HepG2 (cell line): ENCODE measurements around the gene ZNF627. TPM values are rescaled to one million over a fixed set of nuclear protein-coding genes. Genes with fewer than 3 reads are reported as not detected.

Experiments used
- ARID2 ChIP-seq: sonication (generic); formaldehyde crosslinking; IDR thresholded peaks from 2 replicates; pipeline ENCODE4 v1.8.1; 2022; ENCODE audit warnings: mild to moderate bottlenecking, missing genetic modification reagents, borderline replicate concordance
- CCAR2 ChIP-seq: fragments of 200-400 bp; formaldehyde crosslinking; optimal IDR thresholded peaks from 2 replicates; pipeline ENCODE3; 2018; ENCODE audit warnings: low read depth, mild to moderate bottlenecking, low read length, moderate library complexity
- EHMT2 ChIP-seq: fragments of 200-600 bp; sonication (generic); IDR thresholded peaks from 2 replicates; pipeline ENCODE4 v1.7.0; 2017; ENCODE audit warnings: antibody characterized with exemption, low read depth, low read length, borderline replicate concordance
- ELF3 ChIP-seq: IDR thresholded peaks from 2 replicates; pipeline ENCODE4 v1.6.1; 2016; ENCODE audit warnings: missing genetic modification reagents, missing compliant biosample characterization
- HIVEP1 ChIP-seq: sonication (generic); formaldehyde crosslinking; IDR thresholded peaks from 2 replicates; pipeline ENCODE4 v1.4.0; 2020; ENCODE audit warnings: mild to moderate bottlenecking, missing genetic modification reagents
- IKZF4 ChIP-seq: sonication (generic); formaldehyde crosslinking; IDR thresholded peaks from 2 replicates; pipeline ENCODE4 v1.5.1; 2020; ENCODE audit warnings: borderline replicate concordance, mild to moderate bottlenecking, low read depth, missing genetic modification reagents; ENCODE audit errors: not compliant biosample characterization
- JUND ChIP-seq: sonication (generic); formaldehyde crosslinking; IDR thresholded peaks from 2 replicates; pipeline ENCODE4 v1.8.0; 2022; ENCODE audit warnings: mild to moderate bottlenecking, missing genetic modification reagents
- KDM5A ChIP-seq: fragments of 200-600 bp; sonication (generic); IDR thresholded peaks from 2 replicates; pipeline ENCODE4 v1.7.0; 2018; ENCODE audit warnings: antibody characterized with exemption, mild to moderate bottlenecking, low read length, borderline replicate concordance
- PCBP2 ChIP-seq: fragments of 200-400 bp; formaldehyde crosslinking; optimal IDR thresholded peaks from 2 replicates; pipeline ENCODE3; 2018; ENCODE audit warnings: low read length, low read depth; ENCODE audit not compliant: poor library complexity, severe bottlenecking
- RAD21 ChIP-seq: fragments of 450-650 bp; formaldehyde crosslinking; IDR thresholded peaks from 2 replicates; pipeline ENCODE4 v1.5.0; 2020; ENCODE audit warnings: mild to moderate bottlenecking
- REPIN1 ChIP-seq: sonication (generic); formaldehyde crosslinking; IDR thresholded peaks from 2 replicates; pipeline ENCODE4 v1.8.0; 2022; ENCODE audit warnings: missing genetic modification reagents, low read depth, mild to moderate bottlenecking, borderline replicate concordance
- THAP11 ChIP-seq: IDR thresholded peaks from 2 replicates; pipeline ENCODE4 v1.6.1; 2016; ENCODE audit warnings: missing biosample characterization, missing genetic modification reagents
- XRCC5 ChIP-seq: fragments of 200-400 bp; formaldehyde crosslinking; optimal IDR thresholded peaks from 2 replicates; pipeline ENCODE3; 2017; ENCODE audit warnings: mild to moderate bottlenecking, low read length
- ZFX ChIP-seq: sonication (generic); formaldehyde crosslinking; IDR thresholded peaks from 2 replicates; pipeline ENCODE4 v1.4.0; 2020; ENCODE audit warnings: mild to moderate bottlenecking, low read depth, missing genetic modification reagents, moderate library complexity
- ZMYM3 ChIP-seq: sonication (generic); formaldehyde crosslinking; IDR thresholded peaks from 2 replicates; pipeline ENCODE4 v1.5.1; 2020; ENCODE audit warnings: mild to moderate bottlenecking, missing genetic modification reagents
- ZNF331 ChIP-seq: sonication (generic); formaldehyde crosslinking; IDR thresholded peaks from 2 replicates; pipeline ENCODE4 v1.4.0; 2020; ENCODE audit warnings: missing genetic modification reagents
- ZNF44 ChIP-seq: sonication (generic); formaldehyde crosslinking; IDR thresholded peaks from 2 replicates; pipeline ENCODE4 v1.5.1; 2020; ENCODE audit warnings: mild to moderate bottlenecking, missing genetic modification reagents
- ZNF543 ChIP-seq: sonication (generic); formaldehyde crosslinking; IDR thresholded peaks from 2 replicates; pipeline ENCODE4 v1.4.0; 2020; ENCODE audit warnings: mild to moderate bottlenecking, missing genetic modification reagents
- ZNF558 ChIP-seq: sonication (generic); formaldehyde crosslinking; IDR thresholded peaks from 2 replicates; pipeline ENCODE4 v1.9.0; 2022; ENCODE audit warnings: mild to moderate bottlenecking, missing genetic modification reagents, borderline replicate concordance
- ZNF772 ChIP-seq: sonication (generic); formaldehyde crosslinking; IDR thresholded peaks from 2 replicates; pipeline ENCODE4 v1.5.0; 2020; ENCODE audit warnings: mild to moderate bottlenecking, missing genetic modification reagents
- ZNF883 ChIP-seq: sonication (generic); formaldehyde crosslinking; IDR thresholded peaks from 2 replicates; pipeline ENCODE4 v1.5.1; 2020; ENCODE audit warnings: mild to moderate bottlenecking, missing genetic modification reagents; ENCODE audit errors: not compliant biosample characterization
- polyA plus RNA-seq, 8 experiments: library from polyadenylated mRNA; depleted of rRNA in 3 of 8; stranded (reverse) in 7 of 8; unstranded in 1 of 8; fragments of >200 nt; fragmentation: Illumina TruSeq in 4 of 8; extraction: Trizol in 4 of 8; gene quantifications; 2 replicates each; pipeline versions ENCODE4 v1.2.1 to v1.2.3, GENCODE V29; 2011 to 2016; ENCODE audit warnings: low read depth in 4 of 8, missing spikeins in 1 of 8, mixed read lengths in 1 of 8; ENCODE audit not compliant: insufficient read depth in 1 of 8
- total RNA-seq, 5 experiments: library from RNA; depleted of rRNA; stranded (reverse); fragments of >200 nt; fragmentation: Illumina TruSeq; extraction: Trizol; gene quantifications; 2 replicates each; pipeline ENCODE4 v1.2.3, GENCODE V29; 2016; ENCODE audit warnings: low read depth in 1 of 5
- TF ChIP-seq, protein P1 (sequence below): sonication (generic); formaldehyde crosslinking; IDR thresholded peaks from 2 replicates; pipeline ENCODE4 v1.5.0; 2020; ENCODE audit warnings: mild to moderate bottlenecking, missing genetic modification reagents, borderline replicate concordance
- TF ChIP-seq, protein P2 (sequence below): sonication (generic); formaldehyde crosslinking; IDR thresholded peaks from 2 replicates; pipeline ENCODE4 v1.8.1; 2023; ENCODE audit warnings: mild to moderate bottlenecking, missing genetic modification reagents
- TF ChIP-seq, protein P3 (sequence below): sonication (generic); formaldehyde crosslinking; IDR thresholded peaks from 2 replicates; pipeline ENCODE4 v1.5.1; 2020; ENCODE audit warnings: missing genetic modification reagents, mild to moderate bottlenecking, borderline replicate concordance
- TF ChIP-seq, protein P4 (sequence below): fragments of 450-650 bp; IDR thresholded peaks from 2 replicates; pipeline ENCODE4 v1.6.1; 2016

The ZNF627 gene
- total and polyA plus RNA-seq, 2 of the 13 experiments (the other 11 are each of a cell fraction or from before 2014, with no cell fraction given) = 4.2 to 12.7 TPM

DNA sequence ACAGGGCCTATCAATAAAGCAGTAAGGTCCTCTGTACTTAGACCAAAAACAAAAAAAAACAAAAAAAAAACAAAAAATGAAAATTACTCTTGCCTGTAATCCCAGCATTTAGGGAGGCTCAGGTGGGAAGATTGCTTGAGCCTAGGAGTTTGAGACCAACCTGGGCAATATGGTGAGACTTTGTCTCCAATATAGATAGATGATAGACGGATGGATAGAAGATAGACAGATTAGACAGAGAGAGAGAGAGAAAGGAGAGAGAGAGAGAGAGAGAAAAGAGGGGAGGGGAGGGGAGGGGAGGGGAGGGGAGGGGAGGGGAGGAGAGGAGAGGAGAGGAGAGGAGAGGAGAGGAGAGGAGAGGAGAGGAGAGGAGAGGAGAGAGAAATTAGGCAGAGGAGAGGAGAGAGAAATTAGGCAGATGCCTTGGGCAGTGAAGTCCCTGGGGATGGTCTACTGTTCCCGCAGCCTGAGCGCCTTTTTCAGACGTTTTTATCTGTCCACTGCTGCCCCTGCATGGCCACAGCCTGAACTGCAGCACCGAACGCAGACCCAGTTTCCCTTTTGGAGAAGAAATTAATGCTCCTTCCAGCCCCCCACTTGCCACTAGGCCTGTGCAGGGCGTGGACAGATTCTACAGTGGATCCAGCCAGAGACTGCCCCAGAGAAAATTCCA, 9.8 kb upstream of the ZNF627 start (continued):
- TF ChIP-seq, protein P1, sequence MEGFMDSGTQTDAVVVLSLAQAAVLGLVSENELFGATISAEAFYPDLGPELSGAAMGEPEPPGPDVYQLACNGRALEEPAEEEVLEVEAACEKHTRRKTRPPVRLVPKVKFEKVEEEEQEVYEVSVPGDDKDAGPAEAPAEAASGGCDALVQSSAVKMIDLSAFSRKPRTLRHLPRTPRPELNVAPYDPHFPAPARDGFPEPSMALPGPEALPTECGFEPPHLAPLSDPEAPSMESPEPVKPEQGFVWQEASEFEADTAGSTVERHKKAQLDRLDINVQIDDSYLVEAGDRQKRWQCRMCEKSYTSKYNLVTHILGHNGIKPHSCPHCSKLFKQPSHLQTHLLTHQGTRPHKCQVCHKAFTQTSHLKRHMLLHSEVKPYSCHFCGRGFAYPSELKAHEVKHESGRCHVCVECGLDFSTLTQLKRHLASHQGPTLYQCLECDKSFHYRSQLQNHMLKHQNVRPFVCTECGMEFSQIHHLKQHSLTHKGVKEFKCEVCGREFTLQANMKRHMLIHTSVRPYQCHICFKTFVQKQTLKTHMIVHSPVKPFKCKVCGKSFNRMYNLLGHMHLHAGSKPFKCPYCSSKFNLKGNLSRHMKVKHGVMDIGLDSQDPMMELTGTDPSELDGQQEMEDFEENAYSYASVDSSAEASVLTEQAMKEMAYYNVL (CRISPR knock-in tag) = no peak
- TF ChIP-seq ZNF883 = peak; percentile 21
- no peak for TF ChIP-seq ELF3 (CRISPR knock-in tag)
- TF ChIP-seq CCAR2 = no peak
- peak; percentile 20; the same call in 1 of the 2 replicates for TF ChIP-seq ZFX (CRISPR knock-in tag)
- no peak for TF ChIP-seq HIVEP1 (CRISPR knock-in tag)
- no peak for TF ChIP-seq IKZF4 (CRISPR knock-in tag)
- no peak for TF ChIP-seq ZMYM3 (CRISPR knock-in tag)
- no peak for TF ChIP-seq ZNF558
- TF ChIP-seq KDM5A = 0 out of 2 replicates have a peak, but pooled peaks have one; percentile 48
- no peak for TF ChIP-seq ZNF543 (CRISPR knock-in tag)
- no peak for TF ChIP-seq JUND (CRISPR knock-in tag)
- peak; percentile 26 for TF ChIP-seq XRCC5
- TF ChIP-seq, protein P2, sequence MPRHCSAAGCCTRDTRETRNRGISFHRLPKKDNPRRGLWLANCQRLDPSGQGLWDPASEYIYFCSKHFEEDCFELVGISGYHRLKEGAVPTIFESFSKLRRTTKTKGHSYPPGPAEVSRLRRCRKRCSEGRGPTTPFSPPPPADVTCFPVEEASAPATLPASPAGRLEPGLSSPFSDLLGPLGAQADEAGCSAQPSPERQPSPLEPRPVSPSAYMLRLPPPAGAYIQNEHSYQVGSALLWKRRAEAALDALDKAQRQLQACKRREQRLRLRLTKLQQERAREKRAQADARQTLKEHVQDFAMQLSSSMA (CRISPR knock-in tag) = no peak
- no peak for TF ChIP-seq ARID2 (CRISPR knock-in tag)
- no peak for TF ChIP-seq ZNF331 (CRISPR knock-in tag)
- no peak for TF ChIP-seq EHMT2
- TF ChIP-seq, protein P3, sequence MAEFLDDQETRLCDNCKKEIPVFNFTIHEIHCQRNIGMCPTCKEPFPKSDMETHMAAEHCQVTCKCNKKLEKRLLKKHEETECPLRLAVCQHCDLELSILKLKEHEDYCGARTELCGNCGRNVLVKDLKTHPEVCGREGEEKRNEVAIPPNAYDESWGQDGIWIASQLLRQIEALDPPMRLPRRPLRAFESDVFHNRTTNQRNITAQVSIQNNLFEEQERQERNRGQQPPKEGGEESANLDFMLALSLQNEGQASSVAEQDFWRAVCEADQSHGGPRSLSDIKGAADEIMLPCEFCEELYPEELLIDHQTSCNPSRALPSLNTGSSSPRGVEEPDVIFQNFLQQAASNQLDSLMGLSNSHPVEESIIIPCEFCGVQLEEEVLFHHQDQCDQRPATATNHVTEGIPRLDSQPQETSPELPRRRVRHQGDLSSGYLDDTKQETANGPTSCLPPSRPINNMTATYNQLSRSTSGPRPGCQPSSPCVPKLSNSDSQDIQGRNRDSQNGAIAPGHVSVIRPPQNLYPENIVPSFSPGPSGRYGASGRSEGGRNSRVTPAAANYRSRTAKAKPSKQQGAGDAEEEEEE (CRISPR knock-in tag) = no peak
- no peak for TF ChIP-seq ZNF44 (CRISPR knock-in tag)
- no peak for TF ChIP-seq REPIN1 (CRISPR knock-in tag)
- TF ChIP-seq THAP11 (CRISPR knock-in tag) = 0 out of 2 replicates have a peak, but pooled peaks have one; percentile 14
- peak; percentile 58 for TF ChIP-seq PCBP2
- no peak for TF ChIP-seq ZNF772
- peak; percentile 80 for TF ChIP-seq RAD21 (CRISPR knock-in tag)
- TF ChIP-seq, protein P4, sequence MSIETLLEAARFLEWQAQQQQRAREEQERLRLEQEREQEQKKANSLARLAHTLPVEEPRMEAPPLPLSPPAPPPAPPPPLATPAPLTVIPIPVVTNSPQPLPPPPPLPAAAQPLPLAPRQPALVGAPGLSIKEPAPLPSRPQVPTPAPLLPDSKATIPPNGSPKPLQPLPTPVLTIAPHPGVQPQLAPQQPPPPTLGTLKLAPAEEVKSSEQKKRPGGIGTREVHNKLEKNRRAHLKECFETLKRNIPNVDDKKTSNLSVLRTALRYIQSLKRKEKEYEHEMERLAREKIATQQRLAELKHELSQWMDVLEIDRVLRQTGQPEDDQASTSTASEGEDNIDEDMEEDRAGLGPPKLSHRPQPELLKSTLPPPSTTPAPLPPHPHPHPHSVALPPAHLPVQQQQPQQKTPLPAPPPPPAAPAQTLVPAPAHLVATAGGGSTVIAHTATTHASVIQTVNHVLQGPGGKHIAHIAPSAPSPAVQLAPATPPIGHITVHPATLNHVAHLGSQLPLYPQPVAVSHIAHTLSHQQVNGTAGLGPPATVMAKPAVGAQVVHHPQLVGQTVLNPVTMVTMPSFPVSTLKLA = no peak
